PFSK-1 (cell line): ENCODE data around the gene IFNG-AS1.

Source experiments
- FOXP2 ChIP-seq: optimal IDR thresholded peaks from 2 replicates; pipeline ENCODE3; 2011; ENCODE audit warnings: borderline replicate concordance, control low read depth, inconsistent platforms; ENCODE audit not compliant: insufficient read depth; ENCODE audit errors: extremely low read length, extremely low read depth
- POLR2AphosphoS5 ChIP-seq: IDR thresholded peaks from 2 replicates; pipeline ENCODE4 v1.6.1; 2012; ENCODE audit warnings: low read depth, mild to moderate bottlenecking, control low read depth, low read length, moderate library complexity
- SIN3A ChIP-seq: IDR thresholded peaks from 2 replicates; pipeline ENCODE4 v1.6.1; 2012; ENCODE audit warnings: mild to moderate bottlenecking, low read length, moderate library complexity, borderline replicate concordance; ENCODE audit not compliant: insufficient read depth
- TAF1 ChIP-seq: IDR thresholded peaks from 2 replicates; pipeline ENCODE4 v1.6.1; 2012; ENCODE audit warnings: low read length, control low read depth, borderline replicate concordance; ENCODE audit not compliant: insufficient read depth
- TF ChIP-seq, protein P1 (sequence below), 2 experiments: IDR thresholded peaks; 2 replicates each; pipeline versions ENCODE4 v1.6.1 to v1.8.0; 2011 to 2012; ENCODE audit warnings: low read depth in 2 of 2, low read length in 2 of 2, control low read depth in 1 of 2, inconsistent platforms in 1 of 2, mild to moderate bottlenecking in 1 of 2, moderate library complexity in 1 of 2; ENCODE audit not compliant: insufficient read depth in 1 of 2

DNA sequence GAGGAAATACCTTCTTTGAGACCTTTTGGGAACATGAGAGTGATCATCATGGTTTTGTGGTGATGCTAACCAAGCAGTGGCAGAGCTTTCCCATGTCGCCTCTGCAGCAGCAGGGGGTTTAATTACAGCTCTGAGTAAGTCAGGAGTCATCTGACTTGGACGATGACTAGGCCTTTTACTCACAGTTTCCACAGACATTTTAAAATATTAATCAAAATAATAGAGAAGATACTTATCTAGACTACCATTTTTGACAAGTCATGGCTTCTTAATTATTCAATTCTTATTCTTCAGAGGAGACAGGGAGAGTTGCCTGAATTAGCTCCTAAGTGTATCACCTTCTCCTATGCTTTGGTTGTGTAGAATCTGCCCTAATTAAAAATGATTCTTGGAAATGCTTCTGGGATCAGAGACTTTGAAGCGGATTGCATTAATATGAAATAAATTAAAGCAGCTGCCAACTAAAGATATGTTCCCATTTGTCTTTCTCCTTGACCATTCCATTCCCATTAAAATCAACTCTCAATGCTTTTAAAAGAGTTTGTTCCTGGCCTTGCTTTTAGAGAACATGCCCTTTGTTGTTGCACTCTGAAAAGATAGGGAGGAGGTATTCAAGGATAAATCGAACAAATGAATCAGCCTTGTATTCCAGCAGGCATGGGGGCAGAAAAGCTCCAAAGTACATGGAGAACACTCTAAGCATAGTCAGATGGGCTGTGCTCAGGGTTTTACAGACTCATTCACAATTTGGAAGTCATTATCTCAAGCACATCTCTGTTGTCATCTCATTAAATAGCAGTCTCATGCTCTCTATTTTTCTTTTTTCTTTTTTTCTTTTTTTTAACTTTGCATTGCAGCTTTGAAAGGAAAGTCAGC, 7.7 kb upstream of the IFNG-AS1 start:
- no peak for TF ChIP-seq POLR2AphosphoS5
- TF ChIP-seq, protein P1, sequence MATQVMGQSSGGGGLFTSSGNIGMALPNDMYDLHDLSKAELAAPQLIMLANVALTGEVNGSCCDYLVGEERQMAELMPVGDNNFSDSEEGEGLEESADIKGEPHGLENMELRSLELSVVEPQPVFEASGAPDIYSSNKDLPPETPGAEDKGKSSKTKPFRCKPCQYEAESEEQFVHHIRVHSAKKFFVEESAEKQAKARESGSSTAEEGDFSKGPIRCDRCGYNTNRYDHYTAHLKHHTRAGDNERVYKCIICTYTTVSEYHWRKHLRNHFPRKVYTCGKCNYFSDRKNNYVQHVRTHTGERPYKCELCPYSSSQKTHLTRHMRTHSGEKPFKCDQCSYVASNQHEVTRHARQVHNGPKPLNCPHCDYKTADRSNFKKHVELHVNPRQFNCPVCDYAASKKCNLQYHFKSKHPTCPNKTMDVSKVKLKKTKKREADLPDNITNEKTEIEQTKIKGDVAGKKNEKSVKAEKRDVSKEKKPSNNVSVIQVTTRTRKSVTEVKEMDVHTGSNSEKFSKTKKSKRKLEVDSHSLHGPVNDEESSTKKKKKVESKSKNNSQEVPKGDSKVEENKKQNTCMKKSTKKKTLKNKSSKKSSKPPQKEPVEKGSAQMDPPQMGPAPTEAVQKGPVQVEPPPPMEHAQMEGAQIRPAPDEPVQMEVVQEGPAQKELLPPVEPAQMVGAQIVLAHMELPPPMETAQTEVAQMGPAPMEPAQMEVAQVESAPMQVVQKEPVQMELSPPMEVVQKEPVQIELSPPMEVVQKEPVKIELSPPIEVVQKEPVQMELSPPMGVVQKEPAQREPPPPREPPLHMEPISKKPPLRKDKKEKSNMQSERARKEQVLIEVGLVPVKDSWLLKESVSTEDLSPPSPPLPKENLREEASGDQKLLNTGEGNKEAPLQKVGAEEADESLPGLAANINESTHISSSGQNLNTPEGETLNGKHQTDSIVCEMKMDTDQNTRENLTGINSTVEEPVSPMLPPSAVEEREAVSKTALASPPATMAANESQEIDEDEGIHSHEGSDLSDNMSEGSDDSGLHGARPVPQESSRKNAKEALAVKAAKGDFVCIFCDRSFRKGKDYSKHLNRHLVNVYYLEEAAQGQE (IDR thresholded peaks at IDR 0.05; ENCODE audit: insufficient read depth in 1 of 2, low read depth in 2 of 2, low read length in 2 of 2) = no peak
- TF ChIP-seq TAF1 = peak; percentile 49; the same call in 1 of the 2 replicates
- TF ChIP-seq SIN3A = 0 out of 2 replicates have a peak, but pooled peaks have one; percentile 28
- TF ChIP-seq FOXP2 = no peak
